HPDE6-E6E7 (cell line): ENCODE data around the gene C19orf53.
"Not testable (repeated sequence)": the region's sequence is repeated elsewhere in the genome, so short reads cannot be mapped to it uniquely, and the experiment has no call there.

Experiments used
- DNase-seq: peaks from one replicate; pipeline ENCODE4 v3.0.0; 2011; ENCODE audit warnings: missing footprints; ENCODE audit errors: extremely low spot score

Gene C19orf53

DNA sequence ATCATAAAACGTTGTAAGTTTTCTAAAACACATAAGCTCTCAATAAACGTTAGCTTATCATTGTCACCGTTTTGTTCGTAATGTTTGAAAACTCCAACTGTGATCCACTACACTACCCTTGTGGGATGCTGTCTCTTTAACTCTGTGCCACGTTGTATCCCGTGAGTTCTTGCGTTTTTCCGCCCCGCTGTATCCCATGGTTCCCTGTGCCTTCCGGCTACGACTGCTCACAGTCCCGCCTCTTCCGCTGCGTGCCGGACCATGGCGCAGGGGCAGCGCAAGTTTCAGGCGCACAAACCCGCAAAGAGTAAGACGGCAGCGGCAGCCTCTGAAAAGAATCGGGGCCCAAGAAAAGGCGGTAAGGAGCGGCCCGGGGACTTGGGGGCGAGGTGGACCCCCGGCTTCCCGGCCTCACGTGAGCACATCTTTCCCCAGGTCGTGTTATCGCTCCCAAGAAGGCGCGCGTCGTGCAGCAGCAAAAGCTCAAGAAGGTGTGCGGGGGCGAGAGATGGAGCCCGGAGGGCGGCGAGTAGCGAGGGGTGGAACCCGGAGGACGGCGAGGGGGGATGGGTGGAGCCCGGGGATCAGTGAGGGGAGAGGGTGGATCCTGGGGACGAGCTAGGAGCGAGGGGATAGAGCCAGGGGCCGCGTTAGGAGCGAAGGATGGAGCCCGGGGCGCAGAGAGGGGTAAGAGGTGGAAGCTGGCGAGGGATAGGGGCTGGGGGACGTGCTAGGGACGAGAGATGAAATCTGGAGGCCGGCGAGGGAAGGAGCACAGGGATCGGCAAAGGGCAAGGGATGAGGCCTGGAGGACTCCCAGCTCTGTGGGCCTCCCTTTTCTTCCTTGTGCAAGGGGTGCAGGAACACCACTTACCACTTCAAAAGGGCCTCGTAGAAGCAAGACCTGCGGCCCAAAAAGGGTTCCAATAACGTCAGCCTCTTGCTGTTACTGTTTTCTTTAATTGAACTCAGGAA lies at the start of gene C19orf53:
TSS of gene C19orf53 (plus strand) at position 240 of the 975 bp plus-strand sequence. CDS start at position 262, 22 bp downstream.
- peak; percentile 96 for DNase-seq

DNA sequence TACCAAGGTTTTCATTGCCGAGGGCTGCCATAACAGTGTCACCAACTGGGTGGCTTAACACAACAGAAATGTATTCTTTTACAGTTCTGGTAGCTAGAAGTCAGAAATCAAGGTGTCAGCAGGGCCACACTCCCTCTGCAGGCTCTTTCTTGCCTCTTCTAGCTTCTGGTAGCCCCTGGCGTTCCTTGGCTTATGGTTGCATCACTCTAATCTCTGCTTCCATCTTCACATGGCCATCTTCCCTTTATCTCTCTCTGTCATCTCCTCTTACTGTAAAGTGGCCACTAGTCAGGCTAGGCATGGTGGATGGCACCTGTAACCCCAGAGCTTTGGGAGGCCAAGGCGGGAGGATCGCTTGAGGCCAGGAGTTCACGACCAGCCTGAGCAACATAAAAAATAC lies 47.9 kb upstream of the C19orf53 start:
- no peak for DNase-seq

DNA sequence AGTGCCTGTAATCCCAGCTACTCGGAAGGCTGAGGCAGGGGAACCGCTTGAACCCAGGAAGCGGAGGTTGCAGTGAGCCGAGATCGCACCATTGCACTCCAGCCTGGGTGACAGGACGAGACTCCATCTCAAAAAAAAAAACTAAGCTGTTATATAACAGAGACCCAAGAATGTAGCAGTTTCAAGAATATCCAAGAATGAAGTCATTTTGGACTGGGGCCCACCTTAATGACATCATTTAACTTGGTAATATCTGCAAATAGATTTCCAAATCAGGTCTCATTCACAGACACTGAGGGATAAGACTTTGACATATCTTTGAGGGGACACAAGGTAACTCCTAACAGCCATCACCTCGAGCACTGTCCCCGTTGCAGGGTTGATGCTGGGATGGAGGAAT lies 46.5 kb upstream of the C19orf53 start:
- no peak for DNase-seq

DNA sequence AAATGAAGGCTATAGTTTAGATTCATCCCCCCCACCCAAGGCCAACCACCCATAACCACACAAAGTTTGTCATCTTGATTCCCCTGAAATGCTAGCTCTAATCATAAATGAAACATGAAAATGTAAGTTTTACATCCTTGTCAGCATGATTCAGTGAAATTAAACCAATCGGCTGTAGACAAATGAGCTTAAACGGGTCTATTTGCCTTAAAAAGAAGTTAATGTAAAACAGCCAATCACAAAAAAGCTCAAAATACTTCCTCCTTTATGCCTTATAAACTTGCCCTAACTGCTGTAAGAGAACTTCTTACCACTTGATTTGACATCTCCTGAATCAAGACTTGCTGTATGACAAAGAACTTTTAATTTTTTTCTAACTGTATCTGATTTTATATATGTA lies 44.4 kb upstream of the C19orf53 start:
- DNase-seq: no peak

DNA sequence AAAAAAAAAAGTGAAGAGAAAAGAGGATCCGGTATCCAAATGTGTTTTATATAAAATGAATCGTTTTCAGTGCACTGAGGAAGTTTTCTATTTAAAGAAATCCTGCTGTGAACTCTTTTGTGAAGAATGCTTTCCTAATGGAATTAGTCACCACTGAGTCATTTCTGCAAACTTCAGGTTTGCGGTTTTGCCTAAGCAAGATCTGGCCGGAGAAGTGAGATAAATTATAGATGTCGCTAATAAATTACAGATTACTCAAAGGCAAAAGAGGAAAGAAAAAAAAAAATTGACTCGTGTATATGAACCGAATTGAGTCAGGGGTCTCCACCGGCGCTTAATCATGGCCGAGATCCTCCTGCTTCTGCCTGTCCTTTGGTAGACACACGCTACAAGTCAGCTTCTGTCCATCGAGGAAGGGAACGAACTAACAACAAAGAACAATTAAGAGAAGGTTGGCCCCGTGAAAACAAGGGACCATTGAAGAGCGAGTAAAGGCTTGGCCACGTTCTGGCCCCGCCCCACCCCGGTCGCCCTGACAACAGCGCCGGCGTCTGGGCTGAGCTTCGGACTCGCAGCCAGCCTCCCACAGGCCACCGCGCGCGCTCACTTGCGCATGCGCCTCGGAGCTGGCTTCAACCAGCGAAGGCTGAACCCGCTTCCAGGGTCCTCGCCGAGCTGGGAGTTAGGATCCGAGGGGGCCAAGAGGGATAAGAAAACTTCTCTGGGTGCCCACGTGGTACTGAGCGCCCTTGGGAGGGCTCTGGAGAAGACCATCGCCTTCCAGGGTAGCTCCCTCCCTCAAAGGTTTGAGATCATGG lies 42.9 kb upstream of the C19orf53 start:
- DNase-seq: peak; percentile 95

DNA sequence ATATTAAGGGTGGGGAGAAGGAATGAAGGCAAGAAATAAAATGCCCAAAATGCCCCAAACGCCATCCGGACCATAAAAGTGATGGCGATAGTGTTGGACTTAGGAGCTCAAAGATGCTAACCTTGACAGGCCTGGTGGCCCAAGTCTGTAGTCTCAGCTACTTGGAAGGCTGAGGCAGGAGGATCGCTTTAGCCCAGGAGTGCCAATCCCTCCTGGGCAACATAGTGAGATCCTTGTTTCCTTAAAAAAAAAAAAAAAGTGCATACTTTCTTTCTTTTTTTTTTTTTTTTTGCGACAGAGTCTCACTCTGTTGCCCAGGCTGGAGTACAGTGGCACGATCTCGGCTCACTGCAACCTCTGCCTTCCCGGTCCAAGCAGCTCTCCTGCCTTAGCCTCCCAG lies 41.9 kb upstream of the C19orf53 start:
- DNase-seq: no peak

DNA sequence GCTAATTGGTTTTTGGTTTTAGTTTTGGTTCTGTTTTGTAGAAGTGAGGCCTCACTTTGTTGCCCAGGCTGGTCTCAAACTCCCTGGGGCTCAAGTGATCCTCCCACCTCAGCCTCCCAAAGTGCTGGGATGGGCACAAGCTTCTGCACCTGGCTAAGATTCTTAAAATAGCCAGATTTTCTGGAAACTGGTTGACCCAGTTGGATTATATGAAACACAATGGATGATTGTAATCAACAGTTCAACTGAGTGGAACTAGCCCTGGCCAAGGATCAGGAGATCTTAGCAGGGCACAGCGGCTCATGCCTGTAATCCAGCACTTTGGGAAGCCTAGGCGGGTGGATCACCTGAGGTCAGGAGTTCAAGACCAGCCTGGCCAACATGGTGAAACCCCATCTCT lies 39.5 kb upstream of the C19orf53 start:
- DNase-seq: no peak

DNA sequence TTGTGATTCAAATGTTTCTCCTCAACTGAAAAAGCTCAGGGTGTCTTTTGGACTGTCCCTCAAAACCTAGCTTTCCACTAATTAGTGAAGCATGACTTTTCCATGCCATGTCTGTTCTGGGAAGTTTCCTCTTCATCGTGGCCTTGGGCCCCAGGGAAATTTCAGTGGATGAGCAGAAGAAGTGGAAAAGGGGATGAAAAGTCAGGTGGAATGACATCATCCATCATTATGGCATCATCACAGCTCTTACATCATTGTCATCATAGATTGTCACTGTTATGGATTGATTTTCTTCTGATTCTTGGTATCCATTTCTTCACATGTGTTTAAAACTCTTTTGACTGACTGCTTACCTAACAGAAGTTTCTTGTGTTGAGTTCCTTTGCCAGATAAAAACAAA lies 36.2 kb upstream of the C19orf53 start:
- DNase-seq: no peak

DNA sequence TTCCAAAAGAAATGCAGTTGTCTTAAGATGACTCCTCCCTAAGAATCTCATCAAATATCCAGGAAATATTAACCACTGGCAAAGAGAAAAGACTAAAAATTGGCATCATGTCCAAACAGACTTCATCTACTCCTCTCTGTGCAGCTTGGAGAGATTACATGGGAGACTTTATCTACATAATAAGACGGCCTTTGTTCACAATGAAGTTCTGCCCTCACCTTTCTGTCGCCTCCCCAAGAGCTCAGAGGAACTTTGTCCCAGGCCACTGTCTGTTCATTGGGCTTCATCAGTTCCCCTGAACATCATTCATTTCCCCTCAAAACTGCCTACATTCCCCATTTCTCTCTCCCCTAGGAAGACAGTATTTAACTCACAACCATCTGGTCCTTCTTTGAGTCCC lies 32.4 kb upstream of the C19orf53 start:
- DNase-seq: no peak

DNA sequence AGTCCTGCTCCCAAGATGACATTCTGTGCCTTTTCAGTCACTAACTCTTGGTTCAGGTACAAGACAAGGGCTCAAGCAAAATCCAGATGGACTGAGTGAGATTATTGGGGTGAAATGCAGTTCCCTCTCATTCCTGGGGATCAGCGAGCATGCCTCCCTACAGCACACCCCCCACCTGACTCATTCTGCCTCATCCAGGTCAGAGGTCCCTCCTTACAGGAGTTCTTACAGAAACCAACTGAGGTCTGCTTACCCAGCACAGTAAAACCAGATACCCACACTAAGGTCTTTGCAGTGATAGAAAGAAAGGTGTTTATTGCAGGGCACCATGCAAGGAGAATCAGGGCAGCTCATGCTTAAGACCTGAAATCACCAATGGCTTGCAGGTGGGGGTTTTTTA lies 31.5 kb upstream of the C19orf53 start:
- peak; percentile 43 for DNase-seq

DNA sequence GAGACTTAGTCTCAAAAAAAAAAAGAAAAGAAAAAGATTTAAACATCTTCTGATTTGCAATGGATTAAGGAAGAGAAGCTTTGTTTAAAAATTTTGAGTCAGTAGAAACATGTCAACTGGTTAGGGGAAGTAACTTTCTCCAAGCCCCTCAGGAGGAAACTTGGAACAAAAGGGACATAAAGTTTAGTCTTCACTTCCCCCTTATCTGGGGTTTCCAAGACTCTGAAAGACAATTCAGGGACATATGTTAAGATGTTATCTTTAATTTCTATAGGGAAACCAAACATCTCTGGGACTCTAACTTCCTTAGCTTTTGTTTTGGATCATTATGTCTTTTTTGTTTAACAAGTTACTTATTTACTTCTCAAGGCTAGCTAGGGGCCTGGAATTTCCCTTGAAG lies 30.1 kb upstream of the C19orf53 start:
- DNase-seq: no peak

DNA sequence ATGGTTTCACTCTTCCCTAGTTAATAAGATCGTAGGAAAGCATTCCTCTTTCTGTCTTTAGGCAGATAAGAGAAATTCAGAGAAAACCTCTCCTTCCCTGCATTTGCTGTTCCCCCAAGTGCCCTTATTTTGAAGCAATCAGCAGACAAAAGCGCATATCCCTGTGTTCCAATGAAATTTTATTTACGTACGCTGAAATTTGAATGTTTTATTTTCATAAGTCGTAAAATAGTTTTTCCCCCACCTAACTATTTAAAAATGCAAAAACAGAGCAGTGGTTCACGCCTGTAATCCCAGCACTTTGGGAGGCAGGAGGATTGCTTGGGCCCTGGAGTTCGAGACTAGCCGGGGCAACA lies 27.2 kb upstream of the C19orf53 start:
- no peak for DNase-seq

DNA sequence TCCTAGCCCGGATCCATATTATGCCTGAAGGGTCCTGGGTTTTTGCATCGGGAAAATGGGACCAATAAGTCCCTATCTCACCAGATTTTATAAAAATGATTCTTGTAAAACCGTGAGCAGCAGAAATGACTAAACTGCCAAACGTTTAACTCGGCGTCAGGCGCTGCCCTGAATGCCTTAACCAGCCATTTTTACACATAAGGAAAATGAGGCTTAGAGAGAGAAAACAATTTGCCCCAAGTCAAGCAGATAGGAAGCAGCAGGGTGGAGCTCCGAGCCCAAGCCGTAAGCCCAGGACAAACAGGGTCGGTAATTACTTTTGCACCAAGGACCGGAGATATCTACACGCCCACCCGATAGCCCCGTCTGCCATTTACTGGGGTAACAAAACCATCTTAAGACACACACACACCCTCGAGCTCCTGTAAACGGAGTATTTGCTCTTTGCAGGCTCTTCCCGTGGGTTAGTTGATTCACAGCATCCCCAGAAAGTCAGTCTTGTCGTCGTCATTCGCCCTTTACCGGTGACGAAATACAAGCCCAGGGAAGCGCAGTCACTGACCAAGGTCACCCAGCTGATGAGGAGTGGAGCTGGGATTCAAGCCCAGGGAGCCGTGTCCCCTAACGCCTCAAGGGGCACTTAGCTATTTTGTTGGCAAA lies 26.0 kb upstream of the C19orf53 start:
- DNase-seq: no peak

DNA sequence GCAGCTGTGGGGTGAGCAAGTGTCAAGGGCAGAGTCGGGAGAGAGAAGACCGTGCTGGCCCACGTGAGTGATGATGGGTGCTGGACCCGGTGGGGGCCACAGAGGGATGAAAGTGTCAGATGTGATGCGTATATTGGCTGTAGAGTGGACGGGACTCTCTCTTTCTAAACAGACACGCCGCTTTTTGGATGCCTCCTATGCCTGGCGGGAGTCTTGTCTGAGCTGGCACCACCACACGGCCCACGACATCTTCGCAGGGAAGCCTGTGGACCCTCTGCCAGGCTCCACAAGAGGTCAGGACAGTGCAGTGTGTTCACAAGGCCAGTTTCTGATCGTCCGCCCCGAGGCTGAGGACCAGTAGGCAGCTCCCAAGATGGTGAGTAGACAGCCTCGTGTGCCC lies 22.8 kb upstream of the C19orf53 start:
- DNase-seq: no peak

DNA sequence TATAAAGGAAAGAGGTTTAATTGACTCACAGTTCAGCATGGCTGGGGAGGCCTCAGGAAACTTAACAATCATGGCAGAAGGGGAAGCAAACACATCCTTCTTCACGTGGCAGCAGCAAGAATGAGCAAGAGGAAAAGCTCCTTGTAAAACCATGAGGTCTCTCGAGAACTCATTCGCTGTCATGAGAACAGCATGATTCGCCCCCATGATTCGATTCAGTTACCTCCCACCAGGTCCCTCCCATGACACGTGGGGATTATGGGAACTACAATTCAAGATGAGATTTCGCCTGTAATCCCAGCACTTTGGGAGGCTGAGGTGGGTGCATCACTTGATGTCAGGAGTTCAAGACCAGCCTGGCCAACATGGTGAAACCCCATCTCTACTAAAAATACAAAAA lies 20.6 kb upstream of the C19orf53 start:
- DNase-seq: not testable (repeated sequence)

DNA sequence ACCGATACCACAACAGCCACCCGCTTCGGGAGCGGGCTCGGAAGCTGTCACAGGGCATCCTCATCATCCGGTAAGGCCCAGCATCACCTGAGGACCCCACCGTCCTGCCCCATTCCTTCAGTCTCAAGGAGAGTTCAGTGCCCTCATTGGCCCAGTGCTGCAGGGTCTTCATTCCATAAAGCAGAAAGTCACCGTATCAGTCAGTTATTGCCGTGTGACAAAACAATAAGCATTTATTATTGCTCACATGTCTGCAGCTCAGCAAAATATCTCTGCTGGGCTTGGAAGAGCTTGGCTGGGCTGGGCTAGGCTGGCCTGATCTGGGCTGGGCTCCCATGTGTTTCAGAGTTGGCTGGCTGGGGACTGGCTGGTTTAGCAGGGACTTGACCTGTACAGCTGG lies 18.0 kb upstream of the C19orf53 start:
- no peak for DNase-seq

DNA sequence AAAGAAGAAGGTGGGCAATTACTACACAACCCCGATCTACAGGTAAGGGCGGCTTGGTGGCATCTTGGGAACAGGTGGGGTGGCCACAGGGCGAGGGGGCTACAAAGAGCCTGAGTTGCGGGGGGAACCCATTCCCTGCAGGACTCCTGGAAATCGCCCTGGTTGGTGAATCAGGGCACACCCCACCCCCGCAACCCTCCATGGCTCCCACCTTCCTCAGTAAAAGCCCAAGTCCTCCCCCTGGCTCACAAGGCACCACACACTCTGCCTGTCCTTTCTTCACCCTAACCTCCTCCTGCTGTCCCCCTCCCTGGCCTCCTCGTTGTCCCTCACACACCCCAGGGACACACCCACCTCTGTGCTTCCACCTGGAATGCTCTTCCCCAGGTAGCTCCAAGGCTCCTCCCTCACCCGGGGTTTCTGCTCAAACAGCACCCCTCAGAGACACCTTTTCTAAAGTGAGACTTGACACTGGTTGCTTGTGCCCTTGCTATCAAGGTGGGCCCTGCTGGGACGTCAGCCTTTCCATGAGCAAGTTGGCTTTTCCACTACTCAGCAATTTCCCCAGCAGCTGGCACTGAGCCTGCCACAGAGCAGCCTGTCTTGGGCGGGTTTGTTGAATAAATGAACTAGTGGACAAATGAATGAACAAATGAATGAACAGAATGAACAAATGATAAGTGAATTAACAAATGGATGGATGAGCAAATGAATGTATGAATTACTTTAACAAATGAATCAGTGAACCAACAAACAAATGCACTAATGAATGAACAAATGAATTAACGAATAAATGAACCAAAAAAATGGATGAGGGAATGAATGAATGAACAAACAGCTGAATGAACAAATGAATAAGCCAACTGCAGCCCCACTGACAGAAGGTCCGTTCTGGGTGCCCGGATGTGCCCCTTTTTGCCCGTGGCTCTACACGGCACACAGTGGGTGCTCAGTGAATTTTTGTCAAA lies 16.2 kb upstream of the C19orf53 start:
- no peak for DNase-seq

DNA sequence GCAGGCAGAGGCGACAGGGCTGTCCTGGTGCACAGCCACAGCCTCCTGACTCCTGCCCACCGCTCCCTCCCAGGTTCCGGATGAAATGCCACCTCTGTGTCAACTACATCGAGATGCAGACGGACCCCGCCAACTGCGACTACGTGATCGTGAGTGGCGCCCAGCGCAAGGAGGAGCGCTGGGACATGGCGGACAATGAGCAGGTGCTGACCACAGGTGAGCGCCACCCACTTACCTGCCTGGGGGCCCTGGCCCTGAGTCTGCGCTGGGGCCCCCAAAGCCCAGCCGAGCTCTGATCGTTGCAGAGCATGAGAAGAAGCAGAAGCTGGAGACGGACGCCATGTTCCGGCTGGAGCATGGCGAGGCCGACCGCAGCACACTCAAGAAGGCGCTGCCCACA lies 15.5 kb upstream of the C19orf53 start:
- no peak for DNase-seq

DNA sequence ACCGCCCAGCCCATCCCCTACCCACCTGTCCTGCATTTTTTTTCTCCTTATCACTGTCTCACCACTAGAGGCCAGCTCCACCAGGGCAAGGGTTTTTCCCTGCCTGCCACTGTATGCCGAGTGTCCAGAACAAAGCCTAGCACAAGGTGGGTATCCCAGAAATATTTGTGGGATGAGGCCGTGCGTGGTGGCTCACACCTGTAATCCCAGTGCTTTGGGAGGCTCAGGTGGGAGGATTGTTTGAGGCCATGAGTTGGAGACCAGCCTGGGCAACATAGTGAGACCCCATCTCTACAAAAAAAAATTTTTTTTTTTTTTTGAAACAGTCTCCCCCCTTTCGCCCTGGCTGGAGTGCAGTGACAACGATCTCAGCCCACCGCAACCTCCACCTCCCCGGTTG lies 12.8 kb upstream of the C19orf53 start:
- DNase-seq: no peak

DNA sequence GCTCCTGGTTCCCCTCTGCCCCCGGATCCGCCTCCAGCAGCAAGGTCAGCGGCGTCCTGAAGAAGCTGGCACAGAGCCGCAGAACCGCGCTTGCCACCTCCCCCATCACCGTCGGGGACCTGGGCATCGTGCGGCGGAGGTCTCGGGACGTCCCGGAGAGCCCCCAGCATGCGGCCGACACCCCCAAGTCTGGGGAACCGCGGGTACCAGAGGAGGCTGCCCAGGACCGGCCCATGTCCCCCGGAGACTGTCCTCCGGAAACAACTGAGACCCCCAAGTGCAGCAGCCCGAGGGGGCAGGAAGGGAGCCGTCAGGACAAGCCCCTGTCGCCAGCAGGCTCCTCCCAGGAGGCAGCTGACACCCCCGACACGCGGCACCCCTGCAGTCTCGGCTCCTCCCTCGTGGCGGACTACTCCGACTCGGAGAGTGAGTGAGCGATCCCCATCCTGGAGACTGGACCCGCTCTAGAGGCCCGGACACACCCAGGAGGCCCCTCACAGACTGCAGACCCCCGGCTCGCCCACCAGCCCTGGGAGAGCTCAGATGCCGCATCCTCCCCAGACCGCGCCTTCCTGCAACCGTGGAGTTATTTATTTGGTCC lies 11.5 kb upstream of the C19orf53 start:
- no peak for DNase-seq

DNA sequence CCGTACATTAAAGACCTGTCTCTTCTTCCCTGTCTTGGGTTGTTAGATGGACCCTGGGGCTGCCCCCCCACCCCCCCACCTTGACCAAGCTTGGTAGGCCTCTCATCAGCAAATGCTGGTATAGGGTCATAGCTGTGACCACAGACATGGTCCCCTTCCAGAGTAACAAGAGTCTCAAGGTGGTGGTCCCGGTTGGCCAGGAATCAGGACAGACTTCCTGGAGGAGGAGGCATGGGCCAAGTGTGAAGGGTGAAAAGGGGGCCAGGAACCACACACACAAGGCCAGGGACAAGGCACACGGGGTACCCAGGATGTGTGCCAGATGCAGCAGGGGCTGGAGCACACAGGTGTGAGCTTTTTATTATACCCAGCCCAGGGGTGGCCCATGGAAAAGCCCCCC lies 11.0 kb upstream of the C19orf53 start:
- DNase-seq: no peak
